Activated CD8-positive, alpha-beta T cell treated with anti-CD3 and anti-CD28 coated beads for 36 hours (primary cell): ENCODE results near the gene NCAM1. TPM values are rescaled to one million over a fixed set of nuclear protein-coding genes. Genes with fewer than 3 reads are reported as not detected.

Experiments
- ATAC-seq: fragments of 200-7000 bp; cut with Tn5 transposase; one replicate; pipeline ENCODE4 v1.10.0; 2021; ENCODE audit warnings: mild to moderate bottlenecking, moderate library complexity
- CTCF ChIA-PET: fragments of 350-600 bp; sonication (Branson Sonifier 250); formaldehyde crosslinking; loops from one replicate; lab custom pipeline; 2021; ENCODE audit warnings: antibody characterized with exemption; lab: Charles Lee
- POLR2A ChIA-PET: fragments of 350-600 bp; sonication (Branson Sonifier 250); formaldehyde crosslinking; loops from one replicate; lab custom pipeline; 2021; ENCODE audit warnings: antibody characterized with exemption; lab: Charles Lee
- DNase-seq: peaks from one replicate; pipeline ENCODE4 v3.0.0-alpha.2; 2020
- H3K27ac Mint-ChIP-seq: one replicate; pipeline ENCODE4 v1.8.0; 2021; ENCODE audit warnings: mild to moderate bottlenecking, mixed read lengths
- H3K27me3 Mint-ChIP-seq: one replicate; pipeline ENCODE4 v1.8.0; 2021; ENCODE audit warnings: mixed read lengths
- H3K36me3 Mint-ChIP-seq: one replicate; pipeline ENCODE4 v1.8.0; 2021; ENCODE audit warnings: low read depth, mixed read lengths
- H3K4me1 Mint-ChIP-seq: one replicate; pipeline ENCODE4 v1.8.0; 2021; ENCODE audit warnings: low read depth, mixed read lengths
- H3K4me3 Mint-ChIP-seq: one replicate; pipeline ENCODE4 v1.8.0; 2021; ENCODE audit warnings: mild to moderate bottlenecking, moderate library complexity, mixed read lengths
- H3K9me3 Mint-ChIP-seq: one replicate; pipeline ENCODE4 v1.8.0; 2021; ENCODE audit warnings: mixed read lengths
- CTCF ChIP-seq: fragments of 200-600 bp; IDR thresholded peaks from one replicate; pipeline ENCODE4 v1.8.0; 2022; ENCODE audit warnings: antibody characterized with exemption, mild to moderate bottlenecking
- intact Hi-C: fragments of 100-400 bp; cut with micrococcal nuclease; formaldehyde crosslinking; loops from one replicate; pipeline ENCODE4 v1.10.0; 2022
- total RNA-seq, 2 experiments: library from RNA; stranded (reverse); gene quantifications; one replicate each; pipeline ENCODE4 v1.2.3, GENCODE V29; 2021

The NCAM1 gene
- total RNA-seq, 2 experiments from 2014 or later = 0.47 to 0.56 TPM

GRCh38 chr11:112989198-112989597 is 28.0 kb downstream of the NCAM1 start:
- ChIA-PET POLR2A (no interaction called here), CTCF (no interaction called here)
- TF ChIP-seq CTCF = no peak
- H3K27me3 Mint-ChIP-seq = no peaks in the 10 kb centered on the region
- no peak overlapping the region for H3K4me3 Mint-ChIP-seq
- no peak overlapping the region for H3K27ac Mint-ChIP-seq
- DNase-seq (no peak), ATAC-seq (no peak)
- peaks cover 8% of the 10 kb centered on the region for H3K9me3 Mint-ChIP-seq
- intact Hi-C loops = no loop called here
- no peaks in the 10 kb centered on the region for H3K4me1 Mint-ChIP-seq
- H3K36me3 Mint-ChIP-seq = no peaks in the 10 kb centered on the region

- no peak for TF ChIP-seq CTCF
- intact Hi-C loops = no loop called here
- Mint-ChIP-seq H3K27me3 (peaks cover 3% of the 10 kb centered on the region), H3K4me3 (no peak overlapping the region), H3K9me3 (peaks cover 8% of the 10 kb centered on the region), H3K4me1 (no peaks in the 10 kb centered on the region), H3K27ac (no peak overlapping the region), H3K36me3 (no peaks in the 10 kb centered on the region)
- DNase-seq (no peak), ATAC-seq (no peak)
- CTCF ChIA-PET = no interaction called here
- POLR2A ChIA-PET = no interaction called here
These were observed 32.6 kb downstream of the NCAM1 start for GRCh38 chr11:112993808-112994207.

- Mint-ChIP-seq H3K4me3 (no peak overlapping the region), H3K27me3 (peaks cover 3% of the 10 kb centered on the region), H3K27ac (no peak overlapping the region), H3K36me3 (no peaks in the 10 kb centered on the region), H3K4me1 (no peaks in the 10 kb centered on the region), H3K9me3 (no peaks in the 10 kb centered on the region)
- ChIA-PET POLR2A (interaction anchor here (0.6 kb wide), 1 partner anchor 748 kb away, joined by 3 read pairs; no protein-coding TSS in a partner anchor), CTCF (no interaction called here)
- ATAC-seq (no peak), DNase-seq (no peak)
- no peak for TF ChIP-seq CTCF
- intact Hi-C loops = no loop called here
These were observed 34.3 kb downstream of the NCAM1 start for GRCh38 chr11:112995423-112996090.

GRCh38 chr11:112996994-112997393 is 35.8 kb downstream of the NCAM1 start:
- no peaks in the 10 kb centered on the region for H3K36me3 Mint-ChIP-seq
- TF ChIP-seq CTCF = no peak
- intact Hi-C loops = no loop called here
- no peak overlapping the region for H3K27ac Mint-ChIP-seq
- DNase-seq (no peak), ATAC-seq (no peak)
- no peaks in the 10 kb centered on the region for H3K9me3 Mint-ChIP-seq
- no peaks in the 10 kb centered on the region for H3K4me1 Mint-ChIP-seq
- POLR2A ChIA-PET = no interaction called here
- no peak overlapping the region for H3K4me3 Mint-ChIP-seq
- CTCF ChIA-PET = no interaction called here
- peaks cover 3% of the 10 kb centered on the region for H3K27me3 Mint-ChIP-seq

- no peaks in the 10 kb centered on the region for H3K9me3 Mint-ChIP-seq
- H3K36me3 Mint-ChIP-seq = no peaks in the 10 kb centered on the region
- no peak overlapping the region for H3K27ac Mint-ChIP-seq
- no peak for TF ChIP-seq CTCF
- H3K4me3 Mint-ChIP-seq = no peak overlapping the region
- H3K4me1 Mint-ChIP-seq = no peaks in the 10 kb centered on the region
- ATAC-seq (no peak), DNase-seq (no peak)
- CTCF ChIA-PET = no interaction called here
- POLR2A ChIA-PET = no interaction called here
- intact Hi-C loops = no loop called here
- H3K27me3 Mint-ChIP-seq = peaks cover 3% of the 10 kb centered on the region
These were observed 36.7 kb downstream of the NCAM1 start for GRCh38 chr11:112997857-112998466.
